ENCODE measurements around the gene ZDHHC11B.

DNA sequence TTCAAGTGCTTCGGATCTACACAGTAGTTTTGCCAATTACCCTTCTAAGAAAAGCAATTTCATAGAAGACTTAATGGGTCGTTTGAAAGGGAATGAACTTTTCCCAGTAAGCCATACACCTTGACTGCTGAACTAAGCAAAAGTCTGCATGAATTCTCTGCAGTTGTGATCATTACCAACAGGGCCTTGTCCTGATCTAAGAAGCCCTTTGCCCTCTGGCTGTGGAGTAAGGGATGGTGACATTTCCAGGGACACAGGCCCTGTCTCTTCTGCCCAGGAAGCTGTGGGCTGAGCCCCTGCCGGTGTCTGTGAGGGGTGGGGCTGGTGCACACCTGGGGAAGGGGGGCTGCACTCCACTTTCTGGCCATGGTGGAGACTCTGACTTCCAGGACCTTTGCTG lies 35.7 kb upstream of the ZDHHC11B start:
- TF ChIP-seq, protein P1, sequence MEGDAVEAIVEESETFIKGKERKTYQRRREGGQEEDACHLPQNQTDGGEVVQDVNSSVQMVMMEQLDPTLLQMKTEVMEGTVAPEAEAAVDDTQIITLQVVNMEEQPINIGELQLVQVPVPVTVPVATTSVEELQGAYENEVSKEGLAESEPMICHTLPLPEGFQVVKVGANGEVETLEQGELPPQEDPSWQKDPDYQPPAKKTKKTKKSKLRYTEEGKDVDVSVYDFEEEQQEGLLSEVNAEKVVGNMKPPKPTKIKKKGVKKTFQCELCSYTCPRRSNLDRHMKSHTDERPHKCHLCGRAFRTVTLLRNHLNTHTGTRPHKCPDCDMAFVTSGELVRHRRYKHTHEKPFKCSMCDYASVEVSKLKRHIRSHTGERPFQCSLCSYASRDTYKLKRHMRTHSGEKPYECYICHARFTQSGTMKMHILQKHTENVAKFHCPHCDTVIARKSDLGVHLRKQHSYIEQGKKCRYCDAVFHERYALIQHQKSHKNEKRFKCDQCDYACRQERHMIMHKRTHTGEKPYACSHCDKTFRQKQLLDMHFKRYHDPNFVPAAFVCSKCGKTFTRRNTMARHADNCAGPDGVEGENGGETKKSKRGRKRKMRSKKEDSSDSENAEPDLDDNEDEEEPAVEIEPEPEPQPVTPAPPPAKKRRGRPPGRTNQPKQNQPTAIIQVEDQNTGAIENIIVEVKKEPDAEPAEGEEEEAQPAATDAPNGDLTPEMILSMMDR (IDR thresholded peaks at IDR 0.05): no peak
- no peak for TF ChIP-seq POLR2A (IDR thresholded peaks at IDR 0.05; ENCODE audit: low read depth)
- TF ChIP-seq EP300 (IDR thresholded peaks at IDR 0.05): no peak
- no peak for TF ChIP-seq POLR2AphosphoS5 (IDR thresholded peaks at IDR 0.05)

Measured in esophagus muscularis mucosa (tissue), 4 donors.